Body of pancreas (tissue), 4 donors: Measurements from ENCODE around the gene HAAO. TPM values are rescaled to one million over a fixed set of nuclear protein-coding genes. Genes with fewer than 3 reads are reported as not detected.

Experiments
- ATAC-seq: fragments of 150-250 bp; one replicate; pipeline ENCODE4 v1.9.1; 2016
- DNase-seq, 4 donors: peaks; one replicate each; pipeline ENCODE4 v3.0.0-alpha.2; 2019
- H3K27ac ChIP-seq, 4 donors: fragments of 200-600 bp; sonication (generic); 1 replicate in 3 of 4; 2 replicates in 1 of 4; pipeline versions ENCODE4 v1.5.1 to v1.6.1; 2016 to 2019; ENCODE audit warnings: mild to moderate bottlenecking in 1 of 4, mixed read lengths in 1 of 4, moderate library complexity in 1 of 4
- H3K27me3 ChIP-seq, 2 donors: fragments of 200-600 bp; sonication (generic); one replicate each; pipeline ENCODE4 v1.6.0; 2016; ENCODE audit warnings: mild to moderate bottlenecking in 1 of 2
- H3K36me3 ChIP-seq, 2 donors: fragments of 200-600 bp; sonication (generic); replicated peaks in 1 of 2; 2 replicates each; pipeline ENCODE4 v1.5.1; 2016; ENCODE audit warnings: low read depth in 2 of 2; ENCODE audit not compliant: insufficient read depth in 1 of 2
- H3K4me1 ChIP-seq: fragments of 200-600 bp; sonication (generic); one replicate; pipeline ENCODE4 v1.6.0; 2016
- H3K4me3 ChIP-seq, 2 donors: fragments of 200-600 bp; sonication (generic); 1 replicate in 1 of 2; 2 replicates in 1 of 2; pipeline ENCODE4 v1.5.1; 2016 to 2019
- H3K9me3 ChIP-seq, 3 donors: fragments of 200-600 bp; sonication (generic); 1 replicate in 2 of 3; 2 replicates in 1 of 3; pipeline ENCODE4 v1.5.1; 2016
- POLR2A ChIP-seq, 3 donors: fragments of 450-650 bp; IDR thresholded peaks; one replicate each; pipeline ENCODE4 v1.6.1; 2016; ENCODE audit warnings: antibody characterized with exemption in 3 of 3, mild to moderate bottlenecking in 2 of 3
- WGBS, 2 donors: methylation state at CpG; one replicate each; pipeline ENCODE4 v1.1.5; 2017; 5-methylcytosine and 5-hydroxymethylcytosine counted together
- intact Hi-C: fragments of 100-400 bp; cut with DNase I; formaldehyde crosslinking; loops from one replicate; pipeline ENCODE4 v1.15.1; 2023
- total RNA-seq, 2 donors: library from RNA; depleted of rRNA; stranded (reverse); fragments of >200 nt; gene quantifications; one replicate each; pipeline ENCODE4 v1.1.0, GENCODE V29; 2016
- TF ChIP-seq, protein P1 (sequence below), 7 experiments: fragments of 450-650 bp in 4 of 7; fragments of 200-600 bp in 3 of 7; sonication (generic) in 3 of 7; IDR thresholded peaks; one replicate each; pipeline ENCODE4 v1.5.1; 2016 to 2019; ENCODE audit warnings: antibody characterized with exemption in 7 of 7

HAAO gene
- total RNA-seq, 2 donors from 2014 or later, result 30.3 to 30.9 TPM

DNA sequence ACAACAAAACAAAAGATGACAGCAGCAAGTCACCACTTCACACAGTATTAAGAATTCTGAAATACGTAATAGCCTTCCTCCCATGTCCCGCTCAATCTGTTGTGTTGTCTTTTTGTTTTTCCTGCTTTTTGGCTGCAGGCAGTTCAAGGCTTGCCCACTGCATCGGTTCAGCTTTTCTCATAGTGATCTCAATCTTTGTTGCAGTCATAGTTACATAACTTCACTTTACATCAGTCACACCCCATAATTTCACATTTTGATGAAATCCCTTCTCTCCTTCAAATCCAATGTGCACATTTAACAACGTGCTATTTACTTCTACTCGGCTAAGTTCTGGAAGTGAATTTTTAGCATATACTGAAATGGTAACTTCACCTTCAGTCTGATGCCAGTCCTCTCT lies 33.8 kb upstream of the HAAO start:
- ATAC-seq (no peak), DNase-seq (no peak)
- Histone ChIP-seq H3K9me3 (no peaks in the 10 kb centered on the region), H3K4me1 (peaks cover 10% of the 10 kb centered on the region), H3K36me3 (no peaks in the 10 kb centered on the region), H3K27me3 (no peaks in the 10 kb centered on the region), H3K27ac (no peak overlapping the region), H3K4me3 (no peak overlapping the region)
- intact Hi-C loops, result no loop called here
- 85 to 87% methylated on average over 5 of the region's 5 CpGs for WGBS, 2 donors
- TF ChIP-seq, protein P1, sequence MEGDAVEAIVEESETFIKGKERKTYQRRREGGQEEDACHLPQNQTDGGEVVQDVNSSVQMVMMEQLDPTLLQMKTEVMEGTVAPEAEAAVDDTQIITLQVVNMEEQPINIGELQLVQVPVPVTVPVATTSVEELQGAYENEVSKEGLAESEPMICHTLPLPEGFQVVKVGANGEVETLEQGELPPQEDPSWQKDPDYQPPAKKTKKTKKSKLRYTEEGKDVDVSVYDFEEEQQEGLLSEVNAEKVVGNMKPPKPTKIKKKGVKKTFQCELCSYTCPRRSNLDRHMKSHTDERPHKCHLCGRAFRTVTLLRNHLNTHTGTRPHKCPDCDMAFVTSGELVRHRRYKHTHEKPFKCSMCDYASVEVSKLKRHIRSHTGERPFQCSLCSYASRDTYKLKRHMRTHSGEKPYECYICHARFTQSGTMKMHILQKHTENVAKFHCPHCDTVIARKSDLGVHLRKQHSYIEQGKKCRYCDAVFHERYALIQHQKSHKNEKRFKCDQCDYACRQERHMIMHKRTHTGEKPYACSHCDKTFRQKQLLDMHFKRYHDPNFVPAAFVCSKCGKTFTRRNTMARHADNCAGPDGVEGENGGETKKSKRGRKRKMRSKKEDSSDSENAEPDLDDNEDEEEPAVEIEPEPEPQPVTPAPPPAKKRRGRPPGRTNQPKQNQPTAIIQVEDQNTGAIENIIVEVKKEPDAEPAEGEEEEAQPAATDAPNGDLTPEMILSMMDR (IDR thresholded peaks at IDR 0.05), result no peak
- TF ChIP-seq POLR2A (IDR thresholded peaks at IDR 0.05), result no peak

DNA sequence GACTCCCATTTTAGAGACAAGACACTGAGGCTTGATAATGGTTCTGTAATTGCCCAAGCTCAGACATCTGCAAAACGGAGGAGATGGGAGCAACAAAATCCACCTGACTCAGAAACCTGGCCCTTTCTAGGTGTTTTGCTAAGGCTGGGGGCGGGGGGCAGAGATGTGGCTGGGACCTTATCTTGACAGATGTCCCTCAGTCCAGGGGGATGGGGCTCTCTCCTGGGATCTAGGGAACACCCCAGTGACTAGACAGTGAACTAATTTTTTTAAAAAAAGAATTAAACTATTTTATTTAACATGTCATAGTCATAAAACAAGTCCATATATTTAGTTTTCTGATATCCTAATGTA lies 32.0 kb upstream of the HAAO start:
- no peak for TF ChIP-seq POLR2A (IDR thresholded peaks at IDR 0.05)
- TF ChIP-seq, protein P1 (IDR thresholded peaks at IDR 0.05), result no peak
- Histone ChIP-seq H3K36me3 (no peaks in the 10 kb centered on the region), H3K4me1 (peaks cover 10% of the 10 kb centered on the region), H3K27me3 (no peaks in the 10 kb centered on the region), H3K9me3 (no peaks in the 10 kb centered on the region), H3K27ac (no peak overlapping the region), H3K4me3 (no peak overlapping the region)
- no peak for DNase-seq
- intact Hi-C loops, result no loop called here
- 79 to 83% methylated on average over 2 of the region's 2 CpGs for WGBS, 2 donors
- ATAC-seq, result no peak

DNA sequence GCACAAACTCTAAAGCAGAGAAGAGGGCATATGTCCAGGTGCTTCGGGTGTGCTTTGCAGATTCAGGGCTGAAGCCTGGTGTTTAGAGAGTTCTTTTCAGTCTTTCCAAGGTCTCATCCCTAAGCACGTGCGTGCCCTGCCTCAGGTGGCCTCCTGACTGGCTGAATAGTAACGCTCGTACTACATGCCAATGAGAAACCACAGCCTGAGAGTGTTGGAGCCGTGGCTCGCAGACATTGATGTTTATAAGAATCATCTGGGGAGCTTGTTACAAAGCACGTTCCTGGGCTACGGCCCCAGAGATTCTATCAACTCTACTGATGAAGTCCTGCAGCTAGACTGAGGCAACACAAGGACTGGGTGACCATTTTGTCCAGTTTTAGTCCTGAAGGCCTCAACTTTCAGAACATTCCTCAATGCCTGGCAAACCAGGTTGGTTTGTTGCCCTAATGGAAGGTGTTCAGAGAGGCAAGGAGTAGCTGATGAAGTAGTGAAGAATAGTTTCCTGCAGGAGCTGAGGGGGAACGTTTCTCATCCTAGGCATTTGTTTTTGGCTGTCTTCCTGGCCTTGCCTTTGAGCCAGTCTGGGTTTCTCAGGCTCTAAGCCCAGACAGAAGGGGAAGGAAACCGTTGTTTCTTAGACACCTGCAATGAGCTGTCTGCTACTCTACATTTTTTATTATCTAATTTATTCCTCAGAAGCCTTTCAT lies 31.5 kb upstream of the HAAO start:
- Histone ChIP-seq H3K4me1 (peaks cover 10% of the 10 kb centered on the region), H3K4me3 (no peak overlapping the region), H3K9me3 (no peaks in the 10 kb centered on the region), H3K27ac (no peak overlapping the region), H3K36me3 (no peaks in the 10 kb centered on the region), H3K27me3 (no peaks in the 10 kb centered on the region)
- 61 to 73% methylated on average over 7 to 11 of the region's 11 CpGs for WGBS, 2 donors
- intact Hi-C loops, result no loop called here
- TF ChIP-seq, protein P1 (IDR thresholded peaks at IDR 0.05), result no peak
- no peak for TF ChIP-seq POLR2A (IDR thresholded peaks at IDR 0.05)
- DNase-seq, result no peak
- no peak for ATAC-seq

DNA sequence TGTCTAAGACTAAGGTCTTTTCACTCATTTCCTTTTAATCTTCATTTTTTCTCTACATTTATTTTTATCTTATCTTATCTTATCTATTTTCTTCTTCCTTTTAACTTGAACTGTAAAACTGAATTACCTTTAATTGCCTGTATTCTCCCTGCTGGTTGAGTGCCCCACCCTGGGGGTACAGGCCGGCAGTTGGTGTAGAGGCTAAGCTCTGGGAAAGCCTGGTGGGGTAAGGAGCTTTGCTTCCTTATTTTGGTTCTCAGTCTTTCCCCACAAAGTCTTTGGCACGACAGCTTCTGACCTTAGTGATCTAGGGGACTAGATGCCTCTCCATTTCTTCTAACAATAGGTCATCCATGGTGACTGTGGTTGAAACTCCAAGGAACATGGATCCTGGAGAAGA lies 26.8 kb upstream of the HAAO start:
- Histone ChIP-seq H3K36me3 (no peaks in the 10 kb centered on the region), H3K4me1 (no peaks in the 10 kb centered on the region), H3K27ac (no peak overlapping the region), H3K4me3 (no peak overlapping the region), H3K9me3 (no peaks in the 10 kb centered on the region), H3K27me3 (no peaks in the 10 kb centered on the region)
- intact Hi-C loops, result no loop called here
- 63 to 76% methylated on average over 2 of the region's 2 CpGs for WGBS, 2 donors
- TF ChIP-seq POLR2A (IDR thresholded peaks at IDR 0.05), result no peak
- TF ChIP-seq, protein P1 (IDR thresholded peaks at IDR 0.05), result no peak
- no peak for DNase-seq
- no peak for ATAC-seq

DNA sequence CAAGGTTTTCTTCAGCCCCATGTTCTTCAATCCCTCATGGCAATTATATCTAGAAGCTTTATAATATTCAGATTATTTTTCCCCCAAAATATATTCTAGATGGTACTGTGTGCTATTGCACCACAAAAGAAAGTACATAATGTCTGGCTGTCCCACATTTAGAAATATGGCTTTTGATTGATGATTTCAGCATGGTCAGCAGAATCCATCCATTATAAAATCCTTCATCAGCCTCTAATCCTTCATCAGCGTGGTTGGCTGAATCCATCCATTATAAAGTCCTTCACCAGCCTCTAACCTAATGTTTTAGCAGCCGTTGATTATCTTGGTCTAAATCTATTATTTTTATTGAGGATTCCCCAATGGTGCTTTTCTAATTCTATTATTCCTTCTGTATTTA lies 23.3 kb upstream of the HAAO start:
- TF ChIP-seq POLR2A (IDR thresholded peaks at IDR 0.05), result no peak
- TF ChIP-seq, protein P1 (IDR thresholded peaks at IDR 0.05), result no peak

More for the DNA sequence above, 23.3 kb upstream of the HAAO start:
- WGBS, 2 donors, result 44 to 67% methylated on average over 2 of the region's 2 CpGs
- ATAC-seq (no peak), DNase-seq (no peak)
- Histone ChIP-seq H3K9me3 (no peaks in the 10 kb centered on the region), H3K27me3 (no peaks in the 10 kb centered on the region), H3K4me3 (no peak overlapping the region), H3K27ac (no peak overlapping the region), H3K4me1 (peaks cover 7% of the 10 kb centered on the region), H3K36me3 (no peaks in the 10 kb centered on the region)
- intact Hi-C loops, result no loop called here
